Kidney (tissue), 14 donors: Measurements from ENCODE around the gene DDX55. TPM values are rescaled to one million over a fixed set of nuclear protein-coding genes. Genes with fewer than 3 reads are reported as not detected.

Source experiments
- DNase-seq, 5 donors: peaks; one replicate each; pipeline ENCODE4 v3.0.0-alpha.2; 2013 to 2020
- FAIRE-seq: peaks from 2 replicates; lab custom pipeline; 2012; peaks lifted over from hg19 to GRCh38; lab: Jason Lieb, UNC
- H3K27ac ChIP-seq, 2 donors: one replicate each; pipeline ENCODE4 v1.7.0; 2013; ENCODE audit warnings: low read depth in 2 of 2, low read length in 2 of 2, inconsistent platforms in 1 of 2
- H3K27me3 ChIP-seq: one replicate; pipeline ENCODE4 v1.7.1; 2013; ENCODE audit warnings: low read length, inconsistent platforms; ENCODE audit not compliant: control insufficient read depth, insufficient read depth
- H3K36me3 ChIP-seq, 3 donors: one replicate each; pipeline versions ENCODE4 v1.7.0 to v1.7.1; 2013; ENCODE audit warnings: low read length in 3 of 3, control low read depth in 1 of 3, inconsistent platforms in 1 of 3; ENCODE audit not compliant: insufficient read depth in 3 of 3, control insufficient read depth in 2 of 3
- H3K4me1 ChIP-seq, 3 donors: one replicate each; pipeline versions ENCODE4 v1.7.0 to v1.7.1; 2013; ENCODE audit warnings: low read length in 3 of 3, inconsistent platforms in 1 of 3, low read depth in 1 of 3; ENCODE audit not compliant: control insufficient read depth in 2 of 3, insufficient read depth in 2 of 3
- H3K4me3 ChIP-seq, 3 donors: one replicate each; pipeline versions ENCODE4 v1.7.0 to v1.8.1; 2013; ENCODE audit warnings: low read length in 3 of 3, control low read depth in 1 of 3, inconsistent platforms in 1 of 3
- H3K9ac ChIP-seq, 3 donors: one replicate each; pipeline versions ENCODE4 v1.7.0 to v1.7.1; 2013; ENCODE audit warnings: low read length in 3 of 3, control low read depth in 1 of 3, inconsistent platforms in 1 of 3
- H3K9me3 ChIP-seq, 3 donors: one replicate each; pipeline versions ENCODE4 v1.7.0 to v1.7.1; 2013; ENCODE audit warnings: low read length in 3 of 3, control low read depth in 1 of 3, inconsistent platforms in 1 of 3; ENCODE audit not compliant: control insufficient read depth in 2 of 3, insufficient read depth in 1 of 3
- intact Hi-C: fragments of 100-400 bp; cut with DNase I; formaldehyde crosslinking; loops from one replicate; pipeline ENCODE4 v1.11.1; 2022
- polyA plus RNA-seq: library from polyadenylated mRNA; stranded (reverse); fragments of 350-450 nt; fragmentation: Illumina TruSeq; extraction: RNeasy Lipid Tissue Mini Kit (QIAGEN cat#74804); gene quantifications from one replicate; pipeline ENCODE4 v1.2.3, GENCODE V29; 2014; ENCODE audit warnings: low read depth, low replicate concordance; ENCODE audit not compliant: insufficient read depth
- total RNA-seq: library from RNA; stranded (reverse); fragmentation: NEBNext Ultra II Directional; extraction: Animal tissue kit (Norgen Biotek cat#: 25700); gene quantifications from one replicate; pipeline ENCODE4 v1.2.1, GENCODE V29; 2021
- TF ChIP-seq, protein P1 (sequence below): IDR thresholded peaks from 3 replicates; pipeline ENCODE4 v1.5.1; 2012; ENCODE audit warnings: mild to moderate bottlenecking, moderate library complexity, borderline replicate concordance; ENCODE audit not compliant: insufficient read depth; ENCODE audit errors: extremely low read depth
- donor health status: control.
- donor health status: control.
- donor health status: control.
- donor health status: control.
- donor health status: control.
- donor health status: DM: yes; HTN: yes; CAD: no.
- donor health status: Normal renal cell carcinoma (clear cell type).

DDX55 gene
- total and polyA plus RNA-seq, 2 donors from 2014 or later: 9.2 to 20.3 TPM

DNA sequence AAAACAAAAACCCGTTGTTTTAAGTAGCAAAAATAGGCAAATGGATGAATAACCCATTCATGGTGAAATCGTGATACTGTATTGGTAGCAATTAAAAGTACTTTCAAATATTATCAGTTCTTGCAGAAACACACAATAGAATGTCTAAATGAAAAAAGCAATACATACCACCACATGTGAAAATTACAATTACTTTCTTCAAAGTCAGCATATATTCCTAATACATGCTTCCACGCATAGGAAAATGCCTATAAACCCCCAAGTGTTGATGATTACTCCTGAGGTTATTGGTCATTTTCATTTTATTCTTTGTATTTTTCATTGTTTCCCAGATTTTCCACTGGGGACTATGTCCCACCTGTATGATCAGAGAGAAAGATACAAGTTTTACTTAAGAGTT is 15.2 kb downstream of the DDX55 start:
- no peak for DNase-seq
- FAIRE-seq: no peak
- no peaks in the 10 kb centered on the region for H3K4me1 ChIP-seq
- H3K4me3 ChIP-seq: no peak overlapping the region
- TF ChIP-seq, protein P1, sequence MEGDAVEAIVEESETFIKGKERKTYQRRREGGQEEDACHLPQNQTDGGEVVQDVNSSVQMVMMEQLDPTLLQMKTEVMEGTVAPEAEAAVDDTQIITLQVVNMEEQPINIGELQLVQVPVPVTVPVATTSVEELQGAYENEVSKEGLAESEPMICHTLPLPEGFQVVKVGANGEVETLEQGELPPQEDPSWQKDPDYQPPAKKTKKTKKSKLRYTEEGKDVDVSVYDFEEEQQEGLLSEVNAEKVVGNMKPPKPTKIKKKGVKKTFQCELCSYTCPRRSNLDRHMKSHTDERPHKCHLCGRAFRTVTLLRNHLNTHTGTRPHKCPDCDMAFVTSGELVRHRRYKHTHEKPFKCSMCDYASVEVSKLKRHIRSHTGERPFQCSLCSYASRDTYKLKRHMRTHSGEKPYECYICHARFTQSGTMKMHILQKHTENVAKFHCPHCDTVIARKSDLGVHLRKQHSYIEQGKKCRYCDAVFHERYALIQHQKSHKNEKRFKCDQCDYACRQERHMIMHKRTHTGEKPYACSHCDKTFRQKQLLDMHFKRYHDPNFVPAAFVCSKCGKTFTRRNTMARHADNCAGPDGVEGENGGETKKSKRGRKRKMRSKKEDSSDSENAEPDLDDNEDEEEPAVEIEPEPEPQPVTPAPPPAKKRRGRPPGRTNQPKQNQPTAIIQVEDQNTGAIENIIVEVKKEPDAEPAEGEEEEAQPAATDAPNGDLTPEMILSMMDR: no peak
- intact Hi-C loops: no loop called here
- no peaks in the 10 kb centered on the region for H3K27me3 ChIP-seq
- H3K9ac ChIP-seq: no peak overlapping the region
- no peaks in the 10 kb centered on the region for H3K9me3 ChIP-seq
- H3K27ac ChIP-seq: no peak overlapping the region
- peaks cover 21 to 73% (median 56%) of the 10 kb centered on the region in 3 donors for H3K36me3 ChIP-seq

DNA sequence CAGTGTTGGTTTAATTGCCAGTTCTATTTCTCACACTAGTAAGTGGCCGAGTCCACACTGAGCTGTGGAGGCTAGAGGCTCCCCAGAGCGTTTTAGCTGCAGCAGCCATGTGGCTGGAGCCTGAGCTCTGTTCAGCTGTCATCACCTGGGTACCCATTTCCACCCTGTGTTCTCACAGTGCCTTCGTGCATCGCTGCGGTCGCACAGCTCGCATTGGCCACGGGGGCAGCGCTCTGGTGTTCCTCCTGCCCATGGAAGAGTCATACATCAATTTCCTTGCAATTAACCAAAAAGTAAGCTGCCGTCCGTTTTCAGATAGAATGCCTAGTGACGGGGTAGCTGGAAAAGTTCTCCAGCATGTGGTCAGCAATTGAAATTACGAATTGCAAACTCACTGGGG is 15.7 kb downstream of the DDX55 start:
- Histone ChIP-seq H3K9ac (no peak overlapping the region), H3K4me1 (no peaks in the 10 kb centered on the region), H3K27me3 (no peaks in the 10 kb centered on the region), H3K27ac (no peak overlapping the region), H3K36me3 (peaks cover 21 to 73% (median 56%) of the 10 kb centered on the region in 3 donors), H3K9me3 (no peaks in the 10 kb centered on the region), H3K4me3 (no peak overlapping the region)
- TF ChIP-seq, protein P1: no peak
- intact Hi-C loops: no loop called here
- no peak for FAIRE-seq
- DNase-seq: no peak

DNA sequence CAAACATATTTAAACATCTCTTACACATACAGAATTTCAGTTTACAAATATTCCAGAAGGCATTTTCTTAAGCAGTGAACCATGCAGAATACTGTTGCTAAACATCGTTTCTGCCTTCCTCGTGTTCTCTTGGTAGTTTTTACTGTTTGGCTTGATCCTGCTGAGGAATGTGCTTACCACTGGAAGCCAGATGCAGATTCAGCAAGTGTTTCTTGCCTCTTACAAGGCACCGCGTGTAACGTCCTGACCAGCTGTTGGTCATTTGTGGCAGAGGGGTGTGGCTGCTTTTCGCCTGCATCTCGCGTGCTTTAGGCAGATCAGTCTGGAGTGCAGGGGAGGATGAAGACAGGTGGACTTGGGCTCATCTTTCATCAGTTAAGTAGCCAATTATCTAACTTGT is 19.2 kb downstream of the DDX55 start:
- no peak for FAIRE-seq
- Histone ChIP-seq H3K9me3 (no peaks in the 10 kb centered on the region), H3K27me3 (no peaks in the 10 kb centered on the region), H3K27ac (no peak overlapping the region), H3K36me3 (peaks cover 15 to 67% (median 47%) of the 10 kb centered on the region in 3 donors), H3K9ac (no peak overlapping the region), H3K4me3 (no peak overlapping the region), H3K4me1 (no peaks in the 10 kb centered on the region)
- DNase-seq: no peak
- TF ChIP-seq, protein P1: no peak
- intact Hi-C loops: no loop called here
